DMS153 treated with DMSO at 0.1 percent for 48 hours (cell line): ENCODE data around the gene SKAP1.
A peak's percentile ranks its signal among the peaks of the same experiment; 100 is the strongest.
"Not testable (repeated sequence)": the region's sequence is repeated elsewhere in the genome, so short reads cannot be mapped to it uniquely, and the experiment has no call there.

Source experiments
- DNase-seq: peaks from one replicate; lab custom pipeline; 2025; ENCODE audit not compliant: unreplicated experiment; lab: John Stamatoyannopoulos, UW

Gene SKAP1

GRCh38 chr17:48250059-48250458, 180.0 kb downstream of the SKAP1 start:
- DNase-seq, result not testable (repeated sequence)

DNA sequence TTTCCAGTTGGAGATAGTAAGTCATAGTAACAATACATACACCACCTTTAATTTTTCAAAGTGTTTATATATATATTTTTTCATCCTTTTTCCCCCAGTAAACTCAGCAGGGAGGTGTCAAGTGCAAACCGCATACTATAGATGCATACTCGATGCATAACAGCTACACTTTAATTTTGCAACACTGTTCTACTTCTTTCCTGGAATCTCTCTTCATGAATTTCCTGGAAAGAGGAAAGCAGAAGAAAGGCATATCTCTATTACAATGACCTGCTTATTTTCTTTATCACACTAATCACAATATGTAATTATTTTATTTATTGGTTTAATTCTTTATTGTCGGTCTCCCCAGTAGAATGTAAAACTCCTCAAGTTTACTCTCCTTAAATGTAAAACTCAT, 182.4 kb downstream of the SKAP1 start:
- DNase-seq, result no peak

- no peak for DNase-seq
These were observed 183.0 kb downstream of the SKAP1 start for GRCh38 chr17:48247038-48247437.

DNA sequence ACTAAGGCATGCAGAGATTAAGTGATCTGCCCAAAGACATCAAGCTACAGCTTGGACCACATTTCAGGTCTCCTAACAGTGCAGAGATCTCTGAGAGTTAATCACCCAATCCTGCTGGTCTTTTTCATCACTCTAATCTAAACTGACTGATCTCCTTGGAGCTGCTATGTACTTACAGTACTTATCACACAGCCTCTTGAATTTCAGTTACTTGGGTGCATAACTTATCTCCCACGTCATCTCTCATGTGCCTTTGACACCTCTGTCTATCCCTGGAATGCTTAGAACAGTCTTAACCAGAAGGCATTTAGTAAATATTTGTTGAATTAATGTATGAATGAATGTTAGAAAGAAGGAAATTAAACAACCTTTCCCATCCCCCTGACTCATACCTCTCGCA, 183.4 kb downstream of the SKAP1 start:
- no peak for DNase-seq

DNA sequence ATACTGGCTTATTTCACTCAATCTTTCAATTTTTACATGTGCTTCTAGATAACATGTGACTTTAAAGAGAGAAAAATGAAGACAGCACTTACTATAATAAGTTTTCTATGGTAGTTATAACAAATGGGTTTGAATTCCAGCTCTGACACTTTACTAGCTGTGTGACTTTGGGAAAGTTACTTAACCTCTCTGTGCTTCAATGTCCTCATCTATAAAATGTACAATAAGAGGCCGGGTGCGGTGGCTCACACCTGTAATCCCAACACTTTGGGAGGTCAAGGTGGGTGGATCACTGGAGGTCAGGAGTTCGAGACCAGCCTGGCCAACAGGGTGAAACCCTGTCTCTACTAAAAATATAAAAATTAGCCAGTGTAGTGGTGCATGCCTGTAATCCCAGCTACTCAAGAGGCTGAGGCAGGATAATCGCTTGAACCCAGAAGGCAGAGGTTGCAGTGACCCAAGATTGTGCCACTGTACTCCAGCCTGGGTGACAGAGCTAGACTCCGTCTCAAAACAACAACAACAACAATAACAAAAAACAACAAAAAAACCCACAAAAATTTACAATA, 184.5 kb downstream of the SKAP1 start:
- DNase-seq, result not testable (repeated sequence)

DNA sequence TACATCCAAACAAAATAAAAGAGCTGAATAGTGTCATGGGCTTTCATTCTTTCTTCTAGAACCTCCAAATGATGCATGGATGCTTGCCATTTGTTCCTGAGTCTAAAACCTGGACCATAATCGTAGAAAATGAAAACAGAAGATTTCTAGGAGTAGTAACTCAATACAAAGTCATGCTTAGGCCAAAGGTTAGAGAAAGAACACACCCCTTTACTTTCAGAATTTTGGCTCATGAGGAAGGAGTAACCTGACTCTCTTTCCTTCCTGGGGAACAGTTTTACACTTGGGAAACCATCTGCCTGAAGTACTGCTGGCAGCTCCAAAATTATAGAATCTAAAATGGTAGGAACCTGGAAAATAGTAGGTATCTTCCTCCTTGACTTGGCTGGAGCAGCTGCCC, 185.2 kb downstream of the SKAP1 start:
- DNase-seq, result no peak

DNA sequence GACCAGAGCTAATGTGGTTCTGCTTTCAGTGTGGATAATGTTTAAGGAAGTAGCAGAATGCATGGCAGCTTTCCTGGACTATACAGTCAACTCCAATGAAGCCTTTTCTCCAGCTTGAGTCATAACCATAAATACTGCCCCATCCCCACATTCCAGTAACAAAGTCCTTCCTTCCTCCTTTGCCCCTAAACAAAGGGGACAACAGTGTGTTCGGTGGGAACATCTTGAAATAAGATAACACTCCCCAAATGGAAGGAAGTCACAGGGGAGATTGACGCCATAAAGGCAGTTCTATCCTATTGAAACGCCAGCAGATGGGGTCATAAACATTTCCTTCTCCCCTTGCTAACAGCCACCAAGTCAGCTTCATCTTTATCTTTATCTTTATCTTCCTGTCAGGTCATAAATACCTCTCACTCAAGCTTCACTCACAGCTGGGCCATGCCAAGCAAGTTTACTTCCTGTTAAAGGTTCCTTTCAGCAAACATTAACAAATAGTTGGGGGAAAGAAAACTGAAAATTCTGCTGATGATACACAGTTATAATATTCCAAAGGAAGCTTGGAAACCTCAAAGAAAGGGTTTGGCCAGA, 185.8 kb downstream of the SKAP1 start:
- DNase-seq, result no peak

- DNase-seq, result no peak
These were observed 188.1 kb downstream of the SKAP1 start for GRCh38 chr17:48241770-48242497.

DNA sequence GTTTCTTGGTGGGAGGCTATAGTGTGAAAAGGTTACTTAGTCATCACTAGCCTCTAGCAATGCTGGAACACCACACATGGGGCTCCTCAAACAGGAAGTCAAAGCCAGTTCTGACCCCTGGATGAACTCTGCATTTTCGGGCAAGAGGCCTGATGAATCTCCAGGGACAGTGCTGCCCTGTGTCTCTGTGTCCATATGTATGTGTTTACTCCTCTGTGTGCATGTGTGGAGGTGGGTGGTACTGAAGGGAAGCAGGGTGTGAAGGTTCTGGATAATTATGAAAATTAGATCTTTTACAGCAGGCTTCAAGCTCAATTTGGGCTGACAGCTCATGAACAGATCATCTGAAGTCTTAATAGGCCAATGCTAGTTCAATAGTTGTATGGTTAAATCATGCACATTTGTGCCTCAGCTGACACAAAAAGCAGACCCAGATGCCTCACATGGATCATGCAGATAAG, 188.9 kb downstream of the SKAP1 start:
- DNase-seq, result no peak

DNA sequence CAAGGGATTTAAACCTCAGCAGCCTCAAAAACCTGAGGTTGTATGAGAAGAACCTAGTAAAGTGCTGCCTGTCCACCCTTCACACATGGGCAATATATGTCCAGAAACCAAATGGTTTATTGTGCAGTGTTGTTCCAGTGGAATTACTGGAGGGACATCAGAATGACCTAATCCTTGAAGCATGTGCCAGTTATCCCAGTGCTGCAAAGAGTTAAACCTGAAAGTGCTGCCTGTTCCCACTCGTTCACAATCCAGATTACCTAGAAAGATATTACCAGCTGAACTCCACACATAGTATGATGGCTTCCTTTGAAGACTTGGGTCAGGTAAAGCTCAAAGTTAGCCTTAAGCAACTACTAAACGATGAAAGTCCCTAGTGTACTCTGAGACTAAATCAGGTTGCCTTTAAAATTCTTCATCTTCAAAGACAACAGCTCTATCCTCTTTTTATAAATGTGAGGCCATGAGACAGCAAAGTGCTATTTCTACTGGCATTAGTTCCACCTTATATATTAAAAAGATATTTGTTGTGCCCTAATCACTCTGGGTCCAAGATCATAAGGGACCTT, 189.4 kb downstream of the SKAP1 start:
- no peak for DNase-seq

- DNase-seq, result no peak
These were observed 189.9 kb downstream of the SKAP1 start for GRCh38 chr17:48240122-48240521.

DNA sequence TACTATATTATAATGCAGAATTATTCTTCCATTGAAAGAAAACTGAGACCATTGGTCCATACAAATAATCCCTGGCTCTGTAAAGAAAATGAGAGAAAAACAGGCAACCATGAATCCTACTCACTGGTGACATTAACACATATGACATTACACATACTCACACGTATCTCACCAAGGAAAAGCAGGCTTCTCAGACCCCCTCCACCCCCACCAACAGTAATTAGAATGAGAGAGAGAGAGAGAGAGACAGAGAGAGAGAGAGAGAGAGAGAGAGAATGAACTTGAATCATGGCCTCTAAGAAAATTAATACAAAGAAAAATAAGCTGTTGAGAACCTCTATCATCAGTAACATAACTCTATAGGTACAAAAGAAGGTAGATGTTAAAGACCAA, 190.4 kb downstream of the SKAP1 start:
- DNase-seq, result no peak

DNA sequence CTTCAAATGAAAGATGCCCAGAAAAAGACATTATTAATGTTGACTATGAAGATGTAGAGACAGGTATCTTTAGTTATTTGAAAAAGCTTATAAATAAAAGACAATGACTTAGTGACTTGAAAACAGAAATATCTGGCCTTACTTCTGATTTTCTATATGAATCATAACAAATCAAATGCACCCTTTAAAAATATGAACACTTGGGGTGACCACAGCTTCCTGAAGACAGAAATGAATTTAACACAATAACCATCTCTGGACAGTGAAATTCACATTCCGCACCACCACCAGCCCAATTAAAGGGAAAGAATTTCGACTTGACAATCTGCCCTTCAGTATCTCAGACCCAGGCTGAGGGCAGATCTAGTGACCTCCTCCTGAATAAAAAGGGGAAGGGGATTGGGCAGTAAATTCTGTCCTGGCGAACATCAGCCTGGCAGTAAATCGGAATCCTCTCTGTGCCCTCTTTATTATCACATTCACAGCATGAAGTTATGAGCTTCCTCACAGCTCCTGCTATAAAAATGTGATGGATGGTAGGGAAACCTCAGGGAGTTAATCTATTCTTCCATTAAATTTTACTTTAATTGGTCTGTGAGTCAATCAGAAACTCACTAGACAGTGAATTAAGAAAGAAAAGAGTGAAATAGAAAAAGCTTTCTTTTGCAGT, 190.9 kb downstream of the SKAP1 start:
- no peak for DNase-seq

DNA sequence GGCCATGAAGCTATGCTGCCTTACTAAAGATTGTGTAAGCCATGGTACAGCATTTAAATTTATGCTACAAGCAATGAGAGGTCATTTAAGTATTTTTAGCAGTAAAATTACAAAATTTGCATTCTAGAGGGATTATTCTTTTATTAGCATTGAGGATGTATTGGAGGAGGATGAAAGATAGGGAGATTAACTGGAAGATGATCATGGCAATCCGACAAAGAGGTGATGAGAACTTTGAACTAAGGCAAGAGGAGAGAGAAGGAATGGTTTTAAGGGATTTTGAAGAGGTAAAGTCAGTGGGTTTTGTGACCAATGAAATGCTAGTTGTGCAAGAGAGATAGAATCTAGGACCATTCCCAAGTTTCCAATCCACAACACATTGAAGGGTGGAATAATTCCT, 192.6 kb downstream of the SKAP1 start:
- no peak for DNase-seq

GRCh38 chr17:48236681-48237134, 193.3 kb downstream of the SKAP1 start:
- no peak for DNase-seq

DNA sequence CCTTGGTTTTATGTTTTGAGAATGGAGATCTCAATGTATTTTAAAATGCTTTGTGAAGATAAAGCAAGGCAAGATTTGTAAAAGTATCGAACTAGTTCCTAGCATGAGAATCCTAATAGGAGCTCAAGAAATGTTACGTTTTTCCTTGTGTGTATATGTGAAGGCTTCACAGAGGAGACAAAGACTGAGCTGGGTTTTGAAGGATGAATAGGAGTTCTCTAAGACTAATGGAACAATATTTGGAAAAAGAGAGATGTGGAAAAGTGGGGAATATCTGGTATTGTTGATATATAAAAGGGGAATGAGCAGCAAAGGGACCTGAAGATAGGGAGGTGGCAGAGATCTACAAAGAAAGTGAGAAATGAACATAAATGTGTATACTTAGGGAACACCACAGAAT, 195.1 kb downstream of the SKAP1 start:
- no peak for DNase-seq

DNA sequence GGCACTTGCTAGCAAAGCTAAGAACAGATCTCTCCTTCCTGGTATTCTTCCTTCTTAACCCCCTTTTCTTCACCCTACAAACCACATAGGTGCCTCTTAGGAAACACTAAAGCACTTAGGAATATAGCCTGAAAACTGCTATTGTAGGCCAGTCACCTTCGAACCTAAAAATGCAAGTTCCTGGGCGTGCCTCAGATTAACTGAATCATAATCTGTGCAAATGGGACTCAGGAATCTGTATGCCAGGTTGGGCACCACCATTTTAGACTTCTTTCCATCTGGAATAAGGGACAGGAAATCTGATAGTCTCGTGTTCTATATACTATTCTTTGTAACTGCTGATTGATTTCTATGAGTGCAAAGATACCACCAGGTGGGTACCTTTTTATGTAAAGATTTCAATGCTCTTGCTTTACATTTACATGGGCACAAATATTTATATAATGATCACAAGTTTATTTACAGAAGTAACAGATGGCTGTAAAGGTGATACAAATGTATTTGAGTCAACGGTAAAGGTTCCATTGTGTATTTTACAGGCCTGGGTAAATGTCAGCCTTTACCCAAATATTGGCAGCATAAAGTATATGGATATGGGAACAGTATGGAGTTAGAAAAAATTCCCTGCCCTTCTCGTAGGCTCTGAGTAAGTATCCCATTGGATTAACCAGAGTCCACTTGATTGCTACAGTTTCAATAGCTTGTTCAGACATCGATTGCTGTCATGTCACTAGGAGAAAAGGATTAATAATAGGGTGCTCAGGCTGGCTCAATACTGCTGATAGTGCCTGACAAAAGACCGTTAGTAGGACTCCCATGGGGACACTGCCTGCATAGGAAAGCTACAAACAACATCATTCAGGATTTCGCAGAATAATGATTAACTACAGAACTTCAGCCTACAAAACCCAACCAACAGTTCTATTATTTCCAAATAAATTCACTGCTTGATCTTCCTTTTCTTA, 197.7 kb downstream of the SKAP1 start:
- DNase-seq, result peak; percentile 98

- DNase-seq, result no peak
These were observed 200.1 kb downstream of the SKAP1 start for GRCh38 chr17:48229936-48230335.

DNA sequence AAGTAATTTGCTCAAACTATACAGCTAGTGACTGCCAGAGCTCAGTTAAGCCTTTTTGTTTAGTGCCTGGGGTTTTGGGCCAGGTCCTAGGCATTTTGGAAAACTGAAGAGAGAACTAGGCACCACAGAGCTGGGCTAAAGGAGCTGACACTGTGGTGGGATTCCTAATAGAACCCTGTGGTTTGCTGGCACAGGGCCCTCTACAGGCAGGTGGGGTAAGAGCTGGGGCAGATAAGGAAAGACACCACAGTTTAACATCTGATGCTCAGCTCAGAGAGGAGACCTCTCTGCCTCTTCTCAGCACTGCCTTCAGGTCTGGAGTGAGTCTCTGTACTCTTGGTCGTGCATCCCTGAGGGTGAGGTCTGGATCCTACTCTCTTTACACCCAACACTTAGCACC, 201.3 kb downstream of the SKAP1 start:
- no peak for DNase-seq
